T-helper 17 cell (primary cell): ENCODE data around the gene OR2A14. TPM values are rescaled to one million over a fixed set of nuclear protein-coding genes. Genes with fewer than 3 reads are reported as not detected.
A peak's percentile ranks its signal among the peaks of the same experiment; 100 is the strongest.
"Not testable (repeated sequence)": the region's sequence is repeated elsewhere in the genome, so short reads cannot be mapped to it uniquely, and the experiment has no call there.

Source experiments
- ATAC-seq: fragments of 150-1000 bp; cut with Tn5 transposase; 2 replicates; pipeline ENCODE4 v1.10.0; 2021; ENCODE audit warnings: mild to moderate bottlenecking, moderate library complexity
- DNase-seq, 3 donors: peaks; one replicate each; pipeline versions ENCODE4 v3.0.0 to v3.0.0-alpha.2; 2020 to 2021
- H3K9me3 ChIP-seq: one replicate; pipeline ENCODE4 v1.7.0; 2013; ENCODE audit warnings: low read length, mild to moderate bottlenecking; ENCODE audit not compliant: control insufficient read depth, poor library complexity, severe bottlenecking
- H3K27ac Mint-ChIP-seq: one replicate; pipeline ENCODE4 v1.8.0; 2022; ENCODE audit warnings: mild to moderate bottlenecking, moderate library complexity, mixed read lengths
- H3K27me3 Mint-ChIP-seq: one replicate; pipeline ENCODE4 v1.8.0; 2022; ENCODE audit warnings: mixed read lengths
- H3K36me3 Mint-ChIP-seq: one replicate; pipeline ENCODE4 v1.8.0; 2022; ENCODE audit warnings: low read depth, mixed read lengths
- H3K4me1 Mint-ChIP-seq: one replicate; pipeline ENCODE4 v1.8.0; 2022; ENCODE audit warnings: mild to moderate bottlenecking, mixed read lengths
- H3K4me3 Mint-ChIP-seq: one replicate; pipeline ENCODE4 v1.8.0; 2022; ENCODE audit warnings: mild to moderate bottlenecking, moderate library complexity, mixed read lengths
- total RNA-seq, 4 donors: library from RNA in 2 of 4; stranded (reverse) in 2 of 4; gene quantifications; one replicate each; pipeline ENCODE4 v1.2.3 and lab custom pipeline; 2022 to 2026

OR2A14 gene
- total RNA-seq, 2 donors from 2014 or later = not detected

DNA sequence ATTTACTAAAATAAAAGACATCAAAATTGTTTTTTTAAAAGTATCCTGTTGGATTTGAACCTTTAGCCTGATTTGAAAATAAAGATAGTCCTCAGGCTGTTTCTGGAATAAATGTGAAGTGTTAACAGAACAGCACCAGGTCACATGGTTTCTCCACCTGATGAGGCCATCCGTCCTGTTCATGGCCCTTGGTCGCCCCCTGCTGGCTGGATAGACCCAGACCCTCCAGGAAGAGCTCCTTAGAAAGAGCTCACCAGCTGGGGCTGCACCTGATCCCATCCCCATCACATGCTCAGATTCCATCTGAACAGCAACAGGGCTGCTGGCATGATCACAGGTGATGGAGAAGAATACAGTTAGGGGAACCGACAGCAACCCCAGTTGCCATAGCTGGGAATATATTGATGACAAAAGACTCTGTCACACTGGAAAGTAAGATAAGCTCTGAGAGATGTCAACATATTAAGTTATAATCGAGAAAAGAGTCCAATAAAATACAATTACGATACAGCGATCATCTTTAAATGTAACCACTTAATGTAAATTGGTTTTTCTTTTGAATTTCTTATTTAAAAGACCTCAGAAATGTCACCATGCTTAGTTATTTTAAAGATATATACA lies 4.8 kb downstream of the OR2A14 start:
- Mint-ChIP-seq H3K4me1 (no peaks in the 10 kb centered on the region), H3K4me3 (no peak overlapping the region), H3K27me3 (peaks cover 12% of the 10 kb centered on the region), H3K36me3 (no peaks in the 10 kb centered on the region), H3K27ac (no peak overlapping the region)
- peak; percentile 62 to 85 (median 66) for DNase-seq
- H3K9me3 ChIP-seq = no peaks in the 10 kb centered on the region
- peak; percentile 100 for ATAC-seq

DNA sequence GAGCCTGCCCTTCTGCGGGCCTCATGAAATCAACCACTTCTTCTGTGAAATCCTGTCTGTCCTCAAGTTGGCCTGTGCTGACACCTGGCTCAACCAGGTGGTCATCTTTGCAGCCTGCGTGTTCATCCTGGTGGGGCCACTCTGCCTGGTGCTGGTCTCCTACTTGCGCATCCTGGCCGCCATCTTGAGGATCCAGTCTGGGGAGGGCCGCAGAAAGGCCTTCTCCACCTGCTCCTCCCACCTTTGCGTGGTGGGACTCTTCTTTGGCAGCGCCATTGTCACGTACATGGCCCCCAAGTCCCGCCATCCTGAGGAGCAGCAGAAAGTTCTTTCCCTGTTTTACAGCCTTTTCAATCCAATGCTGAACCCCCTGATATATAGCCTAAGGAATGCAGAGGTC lies 6.6 kb downstream of the OR2A14 start:
- H3K4me3 Mint-ChIP-seq, H3K36me3 Mint-ChIP-seq, H3K9me3 ChIP-seq, DNase-seq, ATAC-seq, H3K27ac Mint-ChIP-seq, H3K4me1 Mint-ChIP-seq: not testable (repeated sequence)
- peaks cover 12% of the 10 kb centered on the region for H3K27me3 Mint-ChIP-seq

DNA sequence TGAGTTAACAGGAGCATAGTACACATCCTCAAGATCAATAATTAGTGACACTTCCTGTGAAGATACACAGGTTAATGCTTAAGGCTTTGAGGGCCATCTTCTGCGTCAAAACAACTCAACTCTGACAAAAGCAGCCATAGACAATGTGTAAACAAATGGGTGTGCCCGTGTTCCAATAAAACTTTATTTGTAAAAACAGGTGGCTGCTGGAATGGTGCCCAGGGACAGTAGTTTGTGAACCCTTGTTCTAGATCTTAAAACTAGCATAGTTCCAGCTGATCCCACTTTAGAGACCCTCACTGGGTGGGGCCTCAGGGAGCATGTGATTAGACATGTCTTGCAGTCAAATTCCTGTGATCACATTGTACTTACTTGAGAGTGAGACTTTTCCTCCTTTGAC lies 7.8 kb downstream of the OR2A14 start:
- no peaks in the 10 kb centered on the region for H3K36me3 Mint-ChIP-seq
- no peak for DNase-seq
- no peaks in the 10 kb centered on the region for H3K9me3 ChIP-seq
- no peak overlapping the region for H3K27ac Mint-ChIP-seq
- no peak for ATAC-seq
- H3K4me3 Mint-ChIP-seq = no peak overlapping the region
- no peaks in the 10 kb centered on the region for H3K4me1 Mint-ChIP-seq
- H3K27me3 Mint-ChIP-seq = peaks cover 12% of the 10 kb centered on the region

DNA sequence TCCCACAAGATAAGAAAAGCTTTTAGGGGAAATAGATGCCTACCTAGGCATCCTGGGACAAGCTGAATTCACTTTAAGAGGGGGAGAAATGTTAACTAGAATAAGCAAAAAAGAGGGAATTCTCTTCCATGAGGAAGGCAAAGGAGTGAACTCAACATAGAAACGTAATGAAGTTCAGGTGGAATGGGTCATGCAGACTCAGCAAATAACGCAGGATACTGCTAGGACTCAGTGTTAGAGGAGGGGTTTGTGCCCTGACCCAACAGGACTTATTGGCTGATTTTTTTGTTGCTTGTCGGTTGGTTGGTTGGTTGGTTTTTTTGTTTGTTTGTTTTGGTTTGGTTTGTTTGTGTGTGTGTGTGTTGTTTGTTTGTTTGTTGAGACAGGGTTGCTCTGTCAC lies 9.3 kb downstream of the OR2A14 start:
- Mint-ChIP-seq H3K36me3 (no peaks in the 10 kb centered on the region), H3K27ac (no peak overlapping the region), H3K4me1 (no peaks in the 10 kb centered on the region), H3K27me3 (peaks cover 20% of the 10 kb centered on the region), H3K4me3 (no peak overlapping the region)
- DNase-seq = no peak
- H3K9me3 ChIP-seq = no peaks in the 10 kb centered on the region
- ATAC-seq = no peak

DNA sequence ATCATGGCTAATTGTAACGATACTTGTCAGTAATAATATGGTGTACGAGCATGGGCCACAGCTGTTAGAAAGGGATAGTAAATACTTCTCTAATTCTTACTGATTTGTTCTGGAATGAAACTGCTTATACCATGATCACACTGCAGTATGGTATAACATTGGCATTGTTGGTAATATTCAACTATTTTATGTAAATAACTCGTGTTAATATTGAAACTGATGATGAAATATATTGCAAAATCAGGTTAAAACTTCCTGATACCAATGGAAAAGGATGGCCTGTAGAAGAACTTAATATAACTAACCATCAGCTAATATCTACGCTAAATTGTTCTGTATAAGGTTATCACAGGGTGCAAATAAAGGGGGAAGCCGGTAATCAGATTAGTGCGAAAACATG lies 10.3 kb downstream of the OR2A14 start:
- no peaks in the 10 kb centered on the region for H3K36me3 Mint-ChIP-seq
- H3K27ac Mint-ChIP-seq = no peak overlapping the region
- no peaks in the 10 kb centered on the region for H3K4me1 Mint-ChIP-seq
- H3K9me3 ChIP-seq = no peaks in the 10 kb centered on the region
- no peak overlapping the region for H3K4me3 Mint-ChIP-seq
- no peak for DNase-seq
- ATAC-seq = no peak
- H3K27me3 Mint-ChIP-seq = peaks cover 23% of the 10 kb centered on the region

DNA sequence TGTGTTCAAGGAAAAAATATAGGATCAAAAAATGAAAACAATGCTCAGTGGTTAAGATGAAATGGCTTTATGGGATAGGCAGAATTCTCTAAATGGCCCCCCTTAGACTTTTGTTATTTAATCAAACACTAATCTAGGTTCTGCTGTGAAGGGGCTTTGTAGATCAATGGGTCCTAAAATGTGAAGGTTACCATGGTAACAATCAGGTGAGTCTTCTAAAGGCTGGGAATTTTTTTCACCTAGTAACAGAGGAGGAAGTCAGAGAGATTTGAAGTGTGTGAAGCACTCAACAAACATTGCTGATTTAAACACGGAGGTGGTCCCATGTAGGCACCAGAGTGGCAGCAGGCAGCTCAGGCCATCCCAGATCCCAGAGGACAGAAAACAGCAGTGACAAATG lies 11.1 kb downstream of the OR2A14 start:
- no peak for DNase-seq
- no peak overlapping the region for H3K27ac Mint-ChIP-seq
- no peaks in the 10 kb centered on the region for H3K9me3 ChIP-seq
- H3K27me3 Mint-ChIP-seq = peaks cover 23% of the 10 kb centered on the region
- ATAC-seq = no peak
- H3K36me3 Mint-ChIP-seq = no peaks in the 10 kb centered on the region
- H3K4me3 Mint-ChIP-seq = no peak overlapping the region
- no peaks in the 10 kb centered on the region for H3K4me1 Mint-ChIP-seq

DNA sequence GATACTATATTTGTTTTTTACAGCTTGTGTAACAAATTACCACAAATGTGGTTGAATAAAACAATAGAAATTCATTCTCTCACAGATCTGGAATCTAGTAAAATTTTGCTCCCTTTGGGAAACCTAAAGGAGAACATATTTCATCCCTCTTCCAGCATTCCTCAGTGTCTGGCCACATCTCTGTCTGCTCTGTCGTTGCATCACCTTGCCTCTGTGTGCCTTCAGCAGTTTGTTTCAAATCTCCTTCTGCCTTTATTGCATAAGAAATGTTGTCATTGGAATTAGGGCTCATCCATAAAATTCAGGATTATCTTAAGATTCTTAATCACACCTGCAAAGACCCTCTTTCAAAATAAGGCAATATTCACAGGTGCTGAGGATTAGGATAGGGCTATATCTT lies 14.5 kb downstream of the OR2A14 start:
- H3K27ac Mint-ChIP-seq = no peak overlapping the region
- ATAC-seq = no peak
- H3K4me1 Mint-ChIP-seq = no peaks in the 10 kb centered on the region
- H3K9me3 ChIP-seq = no peaks in the 10 kb centered on the region
- H3K4me3 Mint-ChIP-seq = no peak overlapping the region
- H3K27me3 Mint-ChIP-seq = peaks cover 11% of the 10 kb centered on the region
- H3K36me3 Mint-ChIP-seq = no peaks in the 10 kb centered on the region
- DNase-seq = no peak

DNA sequence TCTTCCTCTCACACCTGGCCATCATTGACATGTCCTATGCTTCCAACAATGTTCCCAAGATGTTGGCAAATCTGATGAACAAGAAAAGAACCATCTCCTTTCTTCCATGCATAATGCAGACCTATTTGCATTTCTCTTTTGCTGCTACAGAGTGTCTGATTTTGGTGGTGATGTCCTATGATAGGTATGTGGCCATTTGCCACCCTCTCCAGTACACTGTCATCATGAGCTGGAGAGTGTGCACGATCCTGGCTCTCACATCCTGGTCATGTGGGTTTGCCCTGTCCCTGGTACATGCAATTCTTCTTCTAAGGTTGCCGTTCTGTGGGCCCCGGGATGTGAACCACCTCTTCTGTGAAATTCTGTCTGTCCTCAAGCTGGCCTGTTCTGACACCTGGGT lies 19.2 kb downstream of the OR2A14 start:
- DNase-seq (no peak), ATAC-seq (no peak)
- no peaks in the 10 kb centered on the region for H3K9me3 ChIP-seq
- H3K36me3 Mint-ChIP-seq = no peaks in the 10 kb centered on the region
- H3K4me3 Mint-ChIP-seq = no peak overlapping the region
- H3K27ac Mint-ChIP-seq = no peak overlapping the region
- H3K27me3 Mint-ChIP-seq = peaks cover 4% of the 10 kb centered on the region
- H3K4me1 Mint-ChIP-seq = no peaks in the 10 kb centered on the region

DNA sequence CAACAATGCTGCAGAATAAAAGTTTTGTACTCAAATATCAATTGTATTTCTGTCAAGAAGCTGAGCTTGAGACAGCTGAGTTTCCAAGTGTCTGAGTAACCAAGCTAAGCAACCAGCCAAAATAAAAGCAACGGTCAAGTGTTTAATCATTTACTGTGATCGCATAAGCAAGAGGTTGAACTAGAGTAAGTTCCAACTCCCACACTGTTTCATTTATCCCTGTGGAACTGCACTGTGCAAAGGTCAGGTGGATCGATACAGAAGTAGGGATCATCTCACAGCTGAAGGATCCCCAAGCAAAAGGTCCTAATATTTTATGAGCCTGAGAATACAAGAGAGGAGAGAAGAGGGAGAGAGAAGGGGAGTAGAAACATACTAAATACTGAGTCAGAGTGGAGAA lies 21.4 kb downstream of the OR2A14 start:
- no peaks in the 10 kb centered on the region for H3K9me3 ChIP-seq
- Mint-ChIP-seq H3K27ac (no peak overlapping the region), H3K27me3 (no peaks in the 10 kb centered on the region), H3K4me3 (no peak overlapping the region), H3K4me1 (no peaks in the 10 kb centered on the region), H3K36me3 (no peaks in the 10 kb centered on the region)
- DNase-seq (no peak), ATAC-seq (no peak)

DNA sequence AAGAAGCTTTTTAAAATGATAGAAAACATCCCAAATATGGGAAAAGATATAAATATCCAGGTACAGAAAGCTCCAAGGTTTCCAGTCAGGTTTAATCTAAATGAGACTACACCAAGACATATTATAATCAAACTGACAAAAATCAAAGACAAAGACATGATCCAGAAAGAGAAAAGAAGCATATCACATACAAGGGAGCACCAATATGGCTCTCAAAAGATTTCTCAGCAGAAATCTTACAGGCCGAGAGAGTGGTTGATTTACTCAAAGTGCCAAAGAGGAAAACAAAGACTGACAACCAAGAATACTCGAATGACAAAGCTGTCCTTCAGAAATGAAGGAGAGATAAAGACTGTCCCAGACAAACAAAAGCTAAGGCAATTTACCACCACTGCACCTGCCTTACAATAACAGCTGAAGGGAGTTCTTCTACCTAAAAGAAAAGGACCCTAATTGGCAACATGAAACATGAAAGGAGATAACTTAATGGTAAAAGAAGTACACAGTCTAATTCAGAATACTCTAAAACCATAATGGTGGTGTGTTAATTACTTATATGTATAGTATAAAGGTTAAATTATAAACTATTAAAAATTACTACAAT lies 25.4 kb downstream of the OR2A14 start:
- no peaks in the 10 kb centered on the region for H3K36me3 Mint-ChIP-seq
- no peak overlapping the region for H3K4me3 Mint-ChIP-seq

DNA sequence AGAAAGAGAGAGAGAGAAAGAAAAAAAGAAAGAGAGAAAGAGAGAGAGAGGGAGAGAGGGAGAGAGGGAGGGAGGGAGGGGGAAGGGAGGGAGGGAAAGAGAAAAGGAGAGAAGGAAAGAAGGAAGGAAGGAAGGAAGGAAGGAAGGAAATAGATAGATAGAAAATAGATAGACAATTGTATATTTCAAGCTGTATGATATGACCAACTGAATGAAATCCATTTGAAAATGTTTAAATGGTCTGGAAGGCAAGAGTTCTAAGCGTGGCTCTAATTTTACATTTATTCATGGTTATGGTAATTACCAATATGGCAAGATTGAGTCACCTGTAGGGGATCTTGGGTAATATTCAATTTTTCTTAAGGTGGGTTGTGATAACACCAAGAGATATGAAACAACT lies 35.9 kb downstream of the OR2A14 start:
- H3K4me1 Mint-ChIP-seq = no peaks in the 10 kb centered on the region
- no peak overlapping the region for H3K4me3 Mint-ChIP-seq
- DNase-seq (no peak), ATAC-seq (no peak)
- H3K9me3 ChIP-seq = no peaks in the 10 kb centered on the region
- H3K27me3 Mint-ChIP-seq = peaks cover 31% of the 10 kb centered on the region
- no peaks in the 10 kb centered on the region for H3K36me3 Mint-ChIP-seq
- no peak overlapping the region for H3K27ac Mint-ChIP-seq

More for the DNA sequence above, 25.4 kb downstream of the OR2A14 start:
- peaks cover 2% of the 10 kb centered on the region for H3K9me3 ChIP-seq
- ATAC-seq (no peak), DNase-seq (no peak)
- peaks cover 6% of the 10 kb centered on the region for H3K27me3 Mint-ChIP-seq
- no peak overlapping the region for H3K27ac Mint-ChIP-seq
- H3K4me1 Mint-ChIP-seq = no peaks in the 10 kb centered on the region

DNA sequence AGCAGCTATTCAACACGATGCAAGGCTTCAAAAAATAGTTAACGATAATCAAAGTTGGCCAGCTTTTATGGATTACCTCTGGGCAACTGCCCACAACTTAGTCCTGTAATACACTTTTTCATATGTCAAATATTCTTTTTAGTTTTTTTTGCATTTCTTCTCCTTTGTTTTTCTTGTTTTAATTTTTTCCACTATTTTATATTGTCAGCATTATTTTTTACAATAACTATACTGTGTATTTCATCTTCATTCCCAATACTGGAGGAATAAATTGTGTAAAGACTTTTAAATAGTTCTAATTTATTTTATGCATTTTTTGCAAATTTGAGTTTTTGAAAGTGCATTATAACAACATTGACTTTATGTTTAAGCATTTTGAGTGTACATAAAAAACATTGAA lies 41.8 kb downstream of the OR2A14 start:
- ATAC-seq = no peak
- H3K9me3 ChIP-seq = no peaks in the 10 kb centered on the region
- no peak overlapping the region for H3K27ac Mint-ChIP-seq
- H3K27me3 Mint-ChIP-seq = peaks cover 36% of the 10 kb centered on the region
- peaks cover 4% of the 10 kb centered on the region for H3K36me3 Mint-ChIP-seq
- H3K4me3 Mint-ChIP-seq = no peak overlapping the region
- no peak for DNase-seq
- H3K4me1 Mint-ChIP-seq = no peaks in the 10 kb centered on the region

DNA sequence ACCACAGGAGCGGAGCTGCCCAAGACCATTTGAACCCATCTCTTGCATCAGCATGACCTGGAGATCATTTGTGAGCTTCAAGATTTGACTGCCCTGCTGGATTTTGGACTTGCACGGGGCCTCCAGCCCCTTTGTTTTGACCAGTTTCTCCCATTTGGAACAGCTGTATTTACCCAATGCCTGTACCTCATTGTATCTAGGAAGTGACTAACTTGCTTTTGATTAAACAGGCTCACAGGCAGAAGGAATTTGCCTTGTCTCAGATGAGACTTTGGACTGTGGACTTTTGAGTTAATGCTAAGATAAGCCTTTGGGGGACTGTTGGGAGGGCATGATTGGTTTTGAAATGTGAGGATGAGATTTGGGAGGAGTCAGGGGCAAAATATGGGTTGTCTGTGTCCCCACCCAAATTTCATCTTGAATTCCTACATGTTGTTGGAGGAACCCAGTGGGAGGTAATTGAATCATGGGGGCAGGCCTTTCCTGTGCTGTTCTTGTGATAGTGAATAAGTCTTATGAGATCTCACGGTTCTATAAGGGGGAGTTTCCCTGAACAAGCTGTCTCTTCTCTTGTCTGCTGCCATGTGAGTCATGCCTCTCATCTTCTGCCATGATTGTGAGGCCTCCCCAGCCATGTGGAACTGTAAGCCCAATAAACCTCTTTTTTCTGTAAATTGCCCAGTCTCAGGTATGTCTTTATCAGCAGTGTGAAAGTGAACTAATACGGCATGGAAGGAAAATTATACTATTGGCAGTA lies 48.8 kb downstream of the OR2A14 start:
- H3K4me1 Mint-ChIP-seq, DNase-seq, ATAC-seq, H3K36me3 Mint-ChIP-seq, H3K27ac Mint-ChIP-seq, H3K4me3 Mint-ChIP-seq, H3K9me3 ChIP-seq: not testable (repeated sequence)
- peaks cover 25% of the 10 kb centered on the region for H3K27me3 Mint-ChIP-seq

DNA sequence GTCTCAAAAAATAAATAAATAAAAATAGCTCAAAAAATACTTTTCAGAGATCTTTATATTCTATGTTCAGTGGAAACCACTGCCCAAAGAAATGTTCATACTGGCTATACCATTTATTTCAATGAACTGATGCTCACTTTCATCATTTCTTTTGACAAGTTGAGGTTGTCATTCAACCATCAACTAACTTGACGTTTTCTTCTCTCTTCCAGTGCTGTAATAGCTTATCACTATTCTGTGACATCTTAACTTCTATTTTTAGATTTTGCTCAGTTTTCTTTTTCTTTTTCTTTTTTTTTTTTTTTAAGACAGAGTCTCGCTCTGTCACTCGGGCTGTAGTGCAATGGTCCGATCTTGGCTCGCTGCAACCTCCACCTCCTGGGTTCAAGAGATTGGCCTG lies 51.6 kb downstream of the OR2A14 start:
- Mint-ChIP-seq H3K4me3 (no peak overlapping the region), H3K27ac (no peak overlapping the region), H3K4me1 (peaks cover 3% of the 10 kb centered on the region), H3K27me3 (peaks cover 25% of the 10 kb centered on the region), H3K36me3 (peaks cover 4% of the 10 kb centered on the region)
- ATAC-seq = no peak
- DNase-seq = no peak
- H3K9me3 ChIP-seq = no peaks in the 10 kb centered on the region
